ENCODE data around the gene CALR3. TPM values are rescaled to one million over a fixed set of nuclear protein-coding genes. Genes with fewer than 3 reads are reported as not detected.

The CALR3 gene
- total and polyA plus RNA-seq, 10 of the 15 experiments (the other 5 are each of a cell fraction or from before 2014, with no cell fraction given), result 0.05 to 0.45 (median 0.12) TPM; not detected in 2

- Histone ChIP-seq H3K9ac (ENCODE audit: control insufficient read depth, insufficient read depth, low read length) (no peak overlapping the region), H3K4me1 (ENCODE audit: control insufficient read depth, insufficient read depth, low read length) (no peaks in the 10 kb centered on the region), H4K20me1 (ENCODE audit: control insufficient read depth, insufficient read depth) (no peaks in the 10 kb centered on the region), H2AFZ (ENCODE audit: control insufficient read depth, low read depth, low read length) (no peak overlapping the region), H3K79me2 (ENCODE audit: control insufficient read depth, insufficient read depth, low read length) (no peaks in the 10 kb centered on the region), H3K36me3 (ENCODE audit: control insufficient read depth in 2 of 2, insufficient read depth in 2 of 2, low read length in 1 of 2) (peaks cover 30 to 66% of the 10 kb centered on the region in 2 experiments), H3K9me3 (replicated peaks; ENCODE audit: control insufficient read depth, insufficient read depth, low read length) (no peaks in the 10 kb centered on the region), H3K27me3 (replicated peaks in 1 of 2; ENCODE audit: control insufficient read depth in 2 of 2, insufficient read depth in 2 of 2, low read length in 1 of 2) (no peaks in the 10 kb centered on the region), H3K27ac (ENCODE audit: control insufficient read depth, insufficient read depth) (no peak overlapping the region), H3K4me3 (no peak overlapping the region), H3K4me2 (ENCODE audit: control insufficient read depth, insufficient read depth) (no peak overlapping the region)
- POLR2A ChIA-PET, result interaction anchor here (0.6 kb wide), 1 partner anchor 170 kb away, joined by 9 read pairs; no protein-coding TSS in a partner anchor
- intact Hi-C loops (cut with micrococcal nuclease; ENCODE audit: unreplicated experiment) (no loop called here), in situ Hi-C loops (cut with MboI) (no loop called here)
- no peak for FAIRE-seq
- SMC1A ChIA-PET (ENCODE audit: uncharacterized antibody, unreplicated experiment), result no interaction called here
- CTCF ChIA-PET, result no interaction called here
- TF ChIP-seq ETV6 (conservative IDR thresholded peaks at IDR 0.05 in 1 of 2, IDR thresholded peaks at IDR 0.05 in 1 of 2; ENCODE audit: borderline replicate concordance in 1 of 2, low read depth in 1 of 2), result no peak
- TF ChIP-seq NR2C1 (IDR thresholded peaks at IDR 0.05), result no peak
- TF ChIP-seq ZNF207 (IDR thresholded peaks at IDR 0.05; ENCODE audit: borderline replicate concordance), result no peak
- TF ChIP-seq RUNX3 (IDR thresholded peaks at IDR 0.05; ENCODE audit: low read length), result no peak
- TF ChIP-seq SMC3 (IDR thresholded peaks at IDR 0.05; ENCODE audit: borderline replicate concordance, low read length), result no peak
- TF ChIP-seq POLR2A (IDR thresholded peaks at IDR 0.05; ENCODE audit: low read depth, low read length), result peak; percentile 63
- no peak for TF ChIP-seq CBX3 (IDR thresholded peaks at IDR 0.05; ENCODE audit: borderline replicate concordance, low read depth)
- WGBS (ENCODE audit: insufficient coverage, insufficient replicate concordance, low lambda C conversion rate, missing lambda C conversion rate), result 94% methylated on average over 45 of the region's 45 CpGs
- no TSS peak for BruUV-seq (replicated peaks)
- no peak for ATAC-seq
- no peak for DNase-seq (ENCODE audit: low read depth, low spot score)
- RAD21 ChIA-PET (ENCODE audit: unreplicated experiment), result no interaction called here
Observed at GRCh38 chr19:16520074-16520973, 24.4 kb upstream of the CALR3 start.

- CTCF ChIA-PET, result no interaction called here
- no peak overlapping the region for H3K4me2 ChIP-seq (ENCODE audit: control insufficient read depth, insufficient read depth)
- SMC1A ChIA-PET (ENCODE audit: uncharacterized antibody, unreplicated experiment), result no interaction called here
- TF ChIP-seq POLR2A (IDR thresholded peaks at IDR 0.05; ENCODE audit: low read depth, low read length), result 0 out of 2 replicates have a peak, but pooled peaks have one; percentile 3
- TF ChIP-seq MYB (IDR thresholded peaks at IDR 0.05; ENCODE audit: borderline replicate concordance, low read depth, low read length), result no peak
- no peaks in the 10 kb centered on the region for H4K20me1 ChIP-seq (ENCODE audit: control insufficient read depth, insufficient read depth)
- DNase-seq (ENCODE audit: low read depth, low spot score) (no peak), ATAC-seq (no peak), FAIRE-seq (no peak)
- in situ Hi-C loops (cut with MboI), result no loop called here
- H3K79me2 ChIP-seq (ENCODE audit: control insufficient read depth, insufficient read depth, low read length), result no peaks in the 10 kb centered on the region
- H3K27ac ChIP-seq (ENCODE audit: control insufficient read depth, insufficient read depth), result no peak overlapping the region
- H3K9ac ChIP-seq (ENCODE audit: control insufficient read depth, insufficient read depth, low read length), result no peak overlapping the region
- no peaks in the 10 kb centered on the region for H3K9me3 ChIP-seq (replicated peaks; ENCODE audit: control insufficient read depth, insufficient read depth, low read length)
- no peaks in the 10 kb centered on the region for H3K4me1 ChIP-seq (ENCODE audit: control insufficient read depth, insufficient read depth, low read length)
- H3K36me3 ChIP-seq (ENCODE audit: control insufficient read depth in 2 of 2, insufficient read depth in 2 of 2, low read length in 1 of 2), result peaks cover 27 to 58% of the 10 kb centered on the region in 2 experiments
- H2AFZ ChIP-seq (ENCODE audit: control insufficient read depth, low read depth, low read length), result no peak overlapping the region
- no peak overlapping the region for H3K4me3 ChIP-seq
- WGBS (ENCODE audit: insufficient coverage, insufficient replicate concordance, low lambda C conversion rate, missing lambda C conversion rate), result 98% methylated on average over 23 of the region's 24 CpGs
- no TSS peak for BruUV-seq (replicated peaks)
- intact Hi-C loops (cut with micrococcal nuclease; ENCODE audit: unreplicated experiment), result no loop called here
- H3K27me3 ChIP-seq (replicated peaks in 1 of 2; ENCODE audit: control insufficient read depth in 2 of 2, insufficient read depth in 2 of 2, low read length in 1 of 2), result no peaks in the 10 kb centered on the region
- RAD21 ChIA-PET (ENCODE audit: unreplicated experiment), result no interaction called here
- POLR2A ChIA-PET, result no interaction called here
Observed at GRCh38 chr19:16519230-16519687, 23.3 kb upstream of the CALR3 start.

Measured in GM12878 (cell line).